Measurements from ENCODE around the gene LRRC8B.

DNA sequence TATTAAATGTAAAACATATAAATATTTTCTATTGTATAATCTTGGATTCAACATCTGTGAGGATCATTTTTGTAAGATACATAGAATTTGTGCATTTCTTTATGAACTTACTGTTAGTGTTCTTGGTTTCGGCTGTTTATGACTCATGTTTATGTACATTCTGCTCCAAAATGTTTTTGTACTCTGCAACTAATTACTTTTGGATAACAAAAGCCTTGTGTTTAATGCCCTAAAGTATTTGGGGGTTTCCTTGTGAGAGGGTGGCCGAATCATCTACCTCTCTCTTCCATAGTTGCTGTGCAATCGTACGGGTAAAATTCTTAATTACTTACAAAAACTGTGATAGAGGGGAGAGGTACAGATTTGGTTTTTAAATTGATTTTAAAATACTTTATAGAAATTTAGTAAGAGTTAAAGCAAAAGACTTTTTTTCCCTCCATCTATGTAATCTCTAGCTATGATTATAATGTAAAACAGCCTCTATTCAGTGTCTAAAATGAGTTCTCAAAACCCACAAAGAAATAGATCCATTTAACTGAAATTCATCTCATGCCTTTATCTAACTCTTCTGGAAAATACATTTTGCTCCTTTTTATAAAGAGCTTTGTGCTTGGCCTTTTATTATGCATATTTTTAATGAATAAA is 69.6 kb downstream of the LRRC8B start:
- TF ChIP-seq EP300 (IDR thresholded peaks at IDR 0.05; ENCODE audit: low read depth): no peak
- TF ChIP-seq, protein P1, sequence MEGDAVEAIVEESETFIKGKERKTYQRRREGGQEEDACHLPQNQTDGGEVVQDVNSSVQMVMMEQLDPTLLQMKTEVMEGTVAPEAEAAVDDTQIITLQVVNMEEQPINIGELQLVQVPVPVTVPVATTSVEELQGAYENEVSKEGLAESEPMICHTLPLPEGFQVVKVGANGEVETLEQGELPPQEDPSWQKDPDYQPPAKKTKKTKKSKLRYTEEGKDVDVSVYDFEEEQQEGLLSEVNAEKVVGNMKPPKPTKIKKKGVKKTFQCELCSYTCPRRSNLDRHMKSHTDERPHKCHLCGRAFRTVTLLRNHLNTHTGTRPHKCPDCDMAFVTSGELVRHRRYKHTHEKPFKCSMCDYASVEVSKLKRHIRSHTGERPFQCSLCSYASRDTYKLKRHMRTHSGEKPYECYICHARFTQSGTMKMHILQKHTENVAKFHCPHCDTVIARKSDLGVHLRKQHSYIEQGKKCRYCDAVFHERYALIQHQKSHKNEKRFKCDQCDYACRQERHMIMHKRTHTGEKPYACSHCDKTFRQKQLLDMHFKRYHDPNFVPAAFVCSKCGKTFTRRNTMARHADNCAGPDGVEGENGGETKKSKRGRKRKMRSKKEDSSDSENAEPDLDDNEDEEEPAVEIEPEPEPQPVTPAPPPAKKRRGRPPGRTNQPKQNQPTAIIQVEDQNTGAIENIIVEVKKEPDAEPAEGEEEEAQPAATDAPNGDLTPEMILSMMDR (IDR thresholded peaks at IDR 0.05): no peak
- TF ChIP-seq POLR2A (IDR thresholded peaks at IDR 0.05): no peak
